Measurements from ENCODE around the gene AUTS2.

The AUTS2 gene

DNA sequence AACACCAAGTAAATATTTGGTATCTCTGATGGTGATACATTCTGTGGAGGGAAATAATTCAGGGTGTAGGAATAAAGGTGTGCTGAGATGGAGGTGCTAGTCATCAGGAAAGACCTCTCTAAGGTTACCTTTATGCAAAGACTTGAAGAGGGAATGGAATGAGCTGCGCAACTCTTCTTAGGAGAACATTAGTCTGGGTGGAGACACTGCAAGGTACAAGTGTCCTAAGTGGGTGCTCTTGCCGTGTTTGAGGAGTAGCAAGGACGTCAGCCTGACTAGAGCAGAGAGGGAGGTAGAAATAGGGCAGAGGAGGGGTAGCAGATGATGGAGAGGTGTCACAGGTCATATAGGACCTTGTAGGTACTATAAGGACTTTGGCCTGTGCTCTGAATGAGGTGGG lies 148.1 kb downstream of the AUTS2 start:
- no peak overlapping the region for H3K4me3 ChIP-seq (ENCODE audit: low read depth, low read length)
- ChIA-PET CTCF (no interaction called here), POLR2A (no interaction called here)
- TF ChIP-seq ZNF660 (tag by site-specific recombination; IDR thresholded peaks at IDR 0.05), result no peak
- no peak for TF ChIP-seq EGR2 (tag by site-specific recombination; IDR thresholded peaks at IDR 0.05; ENCODE audit: low read depth)
- no peak for TF ChIP-seq ZNF560 (tag by site-specific recombination; IDR thresholded peaks at IDR 0.05; ENCODE audit: borderline replicate concordance)
- TF ChIP-seq SP7 (tag by site-specific recombination; IDR thresholded peaks at IDR 0.05), result no peak
- no peak for TF ChIP-seq ZNF202 (tag by site-specific recombination; IDR thresholded peaks at IDR 0.05; ENCODE audit: borderline replicate concordance)
- no peak for TF ChIP-seq ZEB2 (tag by site-specific recombination; IDR thresholded peaks at IDR 0.05)
- TF ChIP-seq ZNF629 (tag by site-specific recombination; IDR thresholded peaks at IDR 0.05), result no peak
- TF ChIP-seq ZNF529 (tag by site-specific recombination; IDR thresholded peaks at IDR 0.05; ENCODE audit: insufficient replicate concordance), result no peak
- TF ChIP-seq, protein P1, sequence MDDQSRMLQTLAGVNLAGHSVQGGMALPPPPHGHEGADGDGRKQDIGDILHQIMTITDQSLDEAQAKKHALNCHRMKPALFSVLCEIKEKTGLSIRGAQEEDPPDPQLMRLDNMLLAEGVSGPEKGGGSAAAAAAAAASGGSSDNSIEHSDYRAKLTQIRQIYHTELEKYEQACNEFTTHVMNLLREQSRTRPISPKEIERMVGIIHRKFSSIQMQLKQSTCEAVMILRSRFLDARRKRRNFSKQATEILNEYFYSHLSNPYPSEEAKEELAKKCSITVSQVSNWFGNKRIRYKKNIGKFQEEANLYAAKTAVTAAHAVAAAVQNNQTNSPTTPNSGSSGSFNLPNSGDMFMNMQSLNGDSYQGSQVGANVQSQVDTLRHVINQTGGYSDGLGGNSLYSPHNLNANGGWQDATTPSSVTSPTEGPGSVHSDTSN (CRISPR knock-in tag; IDR thresholded peaks at IDR 0.05), result no peak
- H3K4me1 ChIP-seq (ENCODE audit: control insufficient read depth, insufficient read depth, low read length), result peaks cover 29% of the 10 kb centered on the region
- H3K36me3 ChIP-seq (ENCODE audit: control insufficient read depth in 2 of 2, insufficient read depth in 1 of 2, low read length in 2 of 2), result no peaks in the 10 kb centered on the region
- H3K27ac ChIP-seq (ENCODE audit: extremely low read depth, low read depth, low read length), result no peak overlapping the region
- H3K9me3 ChIP-seq (ENCODE audit: control insufficient read depth, insufficient read depth, low read depth, low read length), result no peaks in the 10 kb centered on the region

DNA sequence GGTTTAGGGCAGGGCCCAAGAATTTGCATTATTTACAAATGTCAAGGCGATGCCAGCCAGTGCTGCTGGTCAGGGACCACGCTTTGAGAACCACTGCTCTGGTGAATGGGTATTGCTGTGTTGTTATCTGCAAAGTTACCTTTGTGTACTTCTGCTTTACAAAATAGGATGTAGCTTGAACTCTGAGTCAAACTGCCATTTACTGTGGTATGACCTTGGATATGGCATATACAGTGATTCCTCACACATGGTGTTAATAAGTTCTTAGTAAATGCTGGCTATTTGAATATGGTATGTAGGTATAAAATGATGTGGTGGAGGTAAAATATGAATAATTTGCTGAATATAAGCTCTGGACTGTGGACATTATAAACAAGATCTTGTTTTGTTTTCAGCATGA lies 148.9 kb downstream of the AUTS2 start:
- POLR2A ChIA-PET, result interaction anchor here (0.6 kb wide), 1 partner anchor 256 kb away, joined by 5 read pairs; no protein-coding TSS in a partner anchor
- Histone ChIP-seq H3K4me3 (ENCODE audit: low read depth, low read length) (no peak overlapping the region), H3K27ac (ENCODE audit: extremely low read depth, low read depth, low read length) (no peak overlapping the region), H3K36me3 (ENCODE audit: control insufficient read depth in 2 of 2, insufficient read depth in 1 of 2, low read length in 2 of 2) (no peaks in the 10 kb centered on the region), H3K9me3 (ENCODE audit: control insufficient read depth, insufficient read depth, low read depth, low read length) (no peaks in the 10 kb centered on the region), H3K4me1 (ENCODE audit: control insufficient read depth, insufficient read depth, low read length) (peaks cover 29% of the 10 kb centered on the region)
- TF ChIP-seq ELK4 (IDR thresholded peaks at IDR 0.05; ENCODE audit: borderline replicate concordance, low read depth, low read length), result no peak
- no peak for TF ChIP-seq ZNF548 (tag by site-specific recombination; IDR thresholded peaks at IDR 0.05)
- no peak for TF ChIP-seq ZNF785 (tag by site-specific recombination; IDR thresholded peaks at IDR 0.05)
- TF ChIP-seq, protein P2, sequence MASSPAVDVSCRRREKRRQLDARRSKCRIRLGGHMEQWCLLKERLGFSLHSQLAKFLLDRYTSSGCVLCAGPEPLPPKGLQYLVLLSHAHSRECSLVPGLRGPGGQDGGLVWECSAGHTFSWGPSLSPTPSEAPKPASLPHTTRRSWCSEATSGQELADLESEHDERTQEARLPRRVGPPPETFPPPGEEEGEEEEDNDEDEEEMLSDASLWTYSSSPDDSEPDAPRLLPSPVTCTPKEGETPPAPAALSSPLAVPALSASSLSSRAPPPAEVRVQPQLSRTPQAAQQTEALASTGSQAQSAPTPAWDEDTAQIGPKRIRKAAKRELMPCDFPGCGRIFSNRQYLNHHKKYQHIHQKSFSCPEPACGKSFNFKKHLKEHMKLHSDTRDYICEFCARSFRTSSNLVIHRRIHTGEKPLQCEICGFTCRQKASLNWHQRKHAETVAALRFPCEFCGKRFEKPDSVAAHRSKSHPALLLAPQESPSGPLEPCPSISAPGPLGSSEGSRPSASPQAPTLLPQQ (tag by site-specific recombination; IDR thresholded peaks at IDR 0.05), result no peak
- TF ChIP-seq ZNF16 (tag by site-specific recombination; IDR thresholded peaks at IDR 0.05; ENCODE audit: low read depth), result no peak
- TF ChIP-seq ZNF792 (tag by site-specific recombination; IDR thresholded peaks at IDR 0.05), result no peak
- TF ChIP-seq, protein P3, sequence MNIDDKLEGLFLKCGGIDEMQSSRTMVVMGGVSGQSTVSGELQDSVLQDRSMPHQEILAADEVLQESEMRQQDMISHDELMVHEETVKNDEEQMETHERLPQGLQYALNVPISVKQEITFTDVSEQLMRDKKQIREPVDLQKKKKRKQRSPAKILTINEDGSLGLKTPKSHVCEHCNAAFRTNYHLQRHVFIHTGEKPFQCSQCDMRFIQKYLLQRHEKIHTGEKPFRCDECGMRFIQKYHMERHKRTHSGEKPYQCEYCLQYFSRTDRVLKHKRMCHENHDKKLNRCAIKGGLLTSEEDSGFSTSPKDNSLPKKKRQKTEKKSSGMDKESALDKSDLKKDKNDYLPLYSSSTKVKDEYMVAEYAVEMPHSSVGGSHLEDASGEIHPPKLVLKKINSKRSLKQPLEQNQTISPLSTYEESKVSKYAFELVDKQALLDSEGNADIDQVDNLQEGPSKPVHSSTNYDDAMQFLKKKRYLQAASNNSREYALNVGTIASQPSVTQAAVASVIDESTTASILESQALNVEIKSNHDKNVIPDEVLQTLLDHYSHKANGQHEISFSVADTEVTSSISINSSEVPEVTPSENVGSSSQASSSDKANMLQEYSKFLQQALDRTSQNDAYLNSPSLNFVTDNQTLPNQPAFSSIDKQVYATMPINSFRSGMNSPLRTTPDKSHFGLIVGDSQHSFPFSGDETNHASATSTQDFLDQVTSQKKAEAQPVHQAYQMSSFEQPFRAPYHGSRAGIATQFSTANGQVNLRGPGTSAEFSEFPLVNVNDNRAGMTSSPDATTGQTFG (tag by site-specific recombination; IDR thresholded peaks at IDR 0.05; ENCODE audit: borderline replicate concordance), result no peak
- no peak for TF ChIP-seq ZNF416 (tag by site-specific recombination; IDR thresholded peaks at IDR 0.05)
- CTCF ChIA-PET, result no interaction called here
